ENCODE results near the gene LIX1L. TPM values are rescaled to one million over a fixed set of nuclear protein-coding genes. Genes with fewer than 3 reads are reported as not detected.

LIX1L gene
- total RNA-seq, 1 donor from 2014 or later, result 37.5 TPM

- H3K9me3 Mint-ChIP-seq, result no peaks in the 10 kb centered on the region
- no peak for DNase-seq (ENCODE audit: low read depth, low spot score)
- peaks cover 47% of the 10 kb centered on the region for H3K27me3 Mint-ChIP-seq (ENCODE audit: low read depth)
- peaks cover 1% of the 10 kb centered on the region for H3K36me3 Mint-ChIP-seq (ENCODE audit: low read depth)
- peaks cover 57% of the 10 kb centered on the region for H3K4me1 Mint-ChIP-seq
- TF ChIP-seq CTCF (conservative IDR thresholded peaks at IDR 0.05), result no peak
- peak overlapping the region; percentile 97 for H3K4me3 Mint-ChIP-seq
- H3K27ac Mint-ChIP-seq (ENCODE audit: unreplicated experiment), result no peak overlapping the region
Measured at GRCh38 chr1:145962157-145963102, 4.6 kb upstream of the LIX1L start.

DNA sequence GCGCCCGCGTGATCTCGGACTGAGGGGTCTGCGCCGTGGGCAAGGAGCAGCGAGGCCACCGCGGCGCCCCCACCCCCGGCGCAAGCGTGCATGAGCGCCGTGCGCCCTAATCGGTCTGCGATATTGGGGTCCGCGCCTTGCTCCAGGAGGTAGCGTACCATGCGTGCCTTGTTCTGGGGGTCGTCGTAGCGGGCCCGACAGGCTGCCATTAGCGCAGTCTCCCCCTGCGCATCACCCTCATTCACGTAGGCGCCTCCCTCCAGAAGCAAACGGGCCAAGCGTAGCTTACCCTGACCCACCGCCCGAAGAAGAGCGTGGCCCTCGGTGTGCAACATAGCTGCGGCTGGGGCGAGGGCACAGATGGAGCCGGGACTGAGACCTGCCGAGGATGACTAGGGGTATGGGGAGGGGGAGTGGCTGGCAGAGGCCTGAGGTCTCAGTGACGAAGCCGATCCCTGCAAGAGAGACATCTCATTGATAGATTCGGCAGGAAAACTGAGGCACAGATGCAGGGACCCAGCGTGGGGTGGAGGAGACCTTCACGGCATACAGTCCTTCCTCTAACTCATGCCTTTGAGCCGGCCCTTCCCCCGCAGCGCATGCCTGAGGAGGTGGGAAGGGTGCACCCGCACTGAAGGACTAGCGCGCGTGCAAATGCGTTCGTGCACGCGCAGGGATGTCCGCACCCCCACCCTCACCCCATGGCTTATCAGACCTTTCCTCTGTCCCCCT lies 3.8 kb upstream of the LIX1L start:
- Mint-ChIP-seq H3K27ac (ENCODE audit: unreplicated experiment) (no peak overlapping the region), H3K36me3 (ENCODE audit: low read depth) (no peaks in the 10 kb centered on the region), H3K4me3 (peak overlapping the region; percentile 90), H3K9me3 (no peaks in the 10 kb centered on the region), H3K27me3 (ENCODE audit: low read depth) (peaks cover 47% of the 10 kb centered on the region), H3K4me1 (peaks cover 65% of the 10 kb centered on the region)
- DNase-seq (ENCODE audit: low read depth, low spot score), result no peak
- TF ChIP-seq CTCF (conservative IDR thresholded peaks at IDR 0.05), result no peak

GRCh38 chr1:145961109-145961424 lies 3.2 kb upstream of the LIX1L start:
- Mint-ChIP-seq H3K9me3 (no peaks in the 10 kb centered on the region), H3K4me1 (peaks cover 66% of the 10 kb centered on the region), H3K27me3 (ENCODE audit: low read depth) (peaks cover 47% of the 10 kb centered on the region), H3K4me3 (peak overlapping the region; percentile 90), H3K27ac (ENCODE audit: unreplicated experiment) (peak overlapping the region; percentile 95), H3K36me3 (ENCODE audit: low read depth) (no peaks in the 10 kb centered on the region)
- no peak for TF ChIP-seq CTCF (conservative IDR thresholded peaks at IDR 0.05)
- no peak for DNase-seq (ENCODE audit: low read depth, low spot score)

DNA sequence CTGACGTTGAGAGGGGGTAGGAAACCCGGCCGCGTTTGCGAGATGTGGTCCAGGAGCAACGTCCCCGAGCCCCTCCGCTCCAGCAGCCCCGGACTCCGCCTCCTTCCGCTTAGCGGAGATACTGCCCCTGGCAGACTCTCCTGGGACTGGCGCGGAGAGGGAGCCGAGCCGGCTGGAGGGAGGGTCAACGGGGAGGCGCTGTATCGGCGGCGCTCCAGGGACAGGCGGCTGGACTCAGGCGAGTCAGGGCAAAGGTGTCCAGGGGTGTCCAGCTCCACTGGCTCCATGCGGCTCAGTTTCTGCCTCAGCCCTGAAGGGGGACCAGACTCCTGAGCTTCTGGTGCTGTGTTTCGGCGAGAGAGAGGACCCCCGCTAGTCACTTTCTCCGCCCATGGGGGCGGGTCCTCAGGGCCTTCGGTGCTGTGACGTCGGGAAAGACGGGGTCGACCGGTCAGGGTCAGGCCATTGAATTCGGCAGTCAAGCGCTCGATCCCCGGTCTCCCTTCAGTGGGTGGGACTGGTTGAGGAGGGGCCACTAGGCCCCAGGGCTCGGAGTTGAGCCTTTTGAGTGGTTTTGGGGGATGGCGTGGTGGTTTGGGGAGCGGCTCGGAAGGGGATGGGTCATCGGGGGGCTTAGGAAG lies 2.8 kb upstream of the LIX1L start:
- DNase-seq (ENCODE audit: low read depth, low spot score), result peak; percentile 80
- Mint-ChIP-seq H3K27me3 (ENCODE audit: low read depth) (peaks cover 47% of the 10 kb centered on the region), H3K4me3 (peak overlapping the region; percentile 90), H3K27ac (ENCODE audit: unreplicated experiment) (peak overlapping the region; percentile 95), H3K9me3 (no peaks in the 10 kb centered on the region), H3K36me3 (ENCODE audit: low read depth) (no peaks in the 10 kb centered on the region), H3K4me1 (peaks cover 71% of the 10 kb centered on the region)
- peak; percentile 37 for TF ChIP-seq CTCF (conservative IDR thresholded peaks at IDR 0.05)

DNA sequence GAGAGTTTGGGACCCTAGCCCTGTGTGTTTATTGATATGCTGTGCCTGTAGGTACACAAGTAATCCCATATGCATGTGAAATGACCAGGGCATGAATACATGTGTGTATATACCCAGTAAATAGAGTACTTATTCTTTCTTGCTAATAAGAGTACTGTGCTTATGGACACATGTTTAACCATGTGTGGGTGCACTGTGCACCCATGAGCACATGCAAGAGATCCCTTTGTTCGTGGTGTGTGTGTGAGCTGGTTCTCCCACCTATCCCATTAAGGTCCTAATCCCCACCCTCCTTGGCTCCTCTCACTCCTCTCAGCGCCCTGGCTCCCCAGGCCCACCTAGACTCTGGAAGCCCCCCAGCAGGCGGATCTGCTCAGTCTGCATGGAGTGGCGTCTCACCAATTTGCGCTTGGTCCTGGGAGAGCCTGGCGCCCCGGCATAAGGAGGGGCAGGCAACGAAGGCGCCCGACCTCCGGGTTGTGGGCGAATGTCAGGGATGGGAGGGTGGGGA lies 2.2 kb upstream of the LIX1L start:
- Mint-ChIP-seq H3K27me3 (ENCODE audit: low read depth) (peaks cover 47% of the 10 kb centered on the region), H3K4me1 (peaks cover 74% of the 10 kb centered on the region), H3K27ac (ENCODE audit: unreplicated experiment) (no peak overlapping the region), H3K36me3 (ENCODE audit: low read depth) (no peaks in the 10 kb centered on the region), H3K4me3 (peak overlapping the region; percentile 90), H3K9me3 (no peaks in the 10 kb centered on the region)
- DNase-seq (ENCODE audit: low read depth, low spot score), result no peak
- no peak for TF ChIP-seq CTCF (conservative IDR thresholded peaks at IDR 0.05)
